HCT116 (cell line): ENCODE results near the gene PIK3R6. TPM values are rescaled to one million over a fixed set of nuclear protein-coding genes. Genes with fewer than 3 reads are reported as not detected.

ENCODE experiments used
- ATAC-seq: fragments of 200-7000 bp; cut with Tn5 transposase; 2 replicates; pipeline ENCODE4 v1.9.1; 2020; ENCODE audit warnings: mild to moderate bottlenecking, moderate library complexity
- BruUV-seq: library from RNA; stranded (reverse); fragments of 400-500 nt; replicated peaks from 2 replicates; lab custom pipeline; 2021; lab: Mats Ljungman, UMichigan
- CTCF ChIA-PET: fragments of 300-600 bp; sonication (Branson Sonifier 250); formaldehyde crosslinking; loops from one replicate; lab custom pipeline; 2021; ENCODE audit warnings: antibody characterized with exemption; lab: Charles Lee
- POLR2A ChIA-PET: fragments of 300-600, 350-600 bp; sonication (Branson Sonifier 250); formaldehyde crosslinking; loops from one replicate; lab custom pipeline; 2021; ENCODE audit warnings: antibody characterized with exemption; lab: Charles Lee
- RAD21 ChIA-PET, 2 experiments: fragments of 300-600 bp; sonication (Branson Sonifier 250); formaldehyde crosslinking; loops; one replicate each; lab custom pipeline; 2023; ENCODE audit warnings: low total read pairs in 2 of 2; ENCODE audit not compliant: uncharacterized antibody in 2 of 2, unreplicated experiment in 2 of 2, low non-redundant PET in 1 of 2; lab: Charles Lee
- DNase-seq: peaks from one replicate; pipeline ENCODE4 v3.0.0-alpha.2; 2010; ENCODE audit warnings: low read depth, low spot score
- H2AFZ ChIP-seq: fragments of 200-600 bp; shearing (Covaris generic), sonication (generic); 2 replicates; pipeline ENCODE4 v1.6.1; 2017; ENCODE audit warnings: low read depth, mixed run types, mixed read lengths, antibody characterized with exemption, low read length; ENCODE audit not compliant: poor library complexity, severe bottlenecking
- H3K27ac ChIP-seq: 2 replicates; pipeline ENCODE4 v1.5.1; 2012; ENCODE audit warnings: low read depth, low read length
- H3K27me3 ChIP-seq: fragments of 200-600 bp; sonication (generic); 2 replicates; pipeline ENCODE4 v1.6.1; 2016; ENCODE audit warnings: mixed run types, low read length, mixed read lengths; ENCODE audit not compliant: insufficient read depth
- H3K36me3 ChIP-seq, 2 experiments: fragments of 200-500 bp in 1 of 2; fragments of 200-600 bp in 1 of 2; sonication (Bioruptor generic) in 1 of 2; sonication (generic) in 1 of 2; 2 replicates each; pipeline versions ENCODE4 v1.5.1 to v1.6.1; 2014 to 2016; ENCODE audit warnings: low read length in 2 of 2, inconsistent platforms in 1 of 2, mixed read lengths in 1 of 2, mixed run types in 1 of 2; ENCODE audit not compliant: insufficient read depth in 2 of 2, control insufficient read depth in 1 of 2
- H3K4me1 ChIP-seq, 2 experiments: fragments of 200-600 bp in 1 of 2; sonication (generic) in 1 of 2; 2 replicates each; pipeline versions ENCODE4 v1.5.1 to v1.6.1; 2012 to 2017; ENCODE audit warnings: low read length in 2 of 2, inconsistent platforms in 1 of 2, mild to moderate bottlenecking in 1 of 2, mixed read lengths in 1 of 2, mixed run types in 1 of 2, moderate library complexity in 1 of 2; ENCODE audit not compliant: insufficient read depth in 2 of 2, control insufficient read depth in 1 of 2
- H3K4me2 ChIP-seq: fragments of 200-600 bp; sonication (generic); 2 replicates; pipeline ENCODE4 v1.6.1; 2017; ENCODE audit warnings: mixed run types, low read length, mixed read lengths
- H3K4me3 ChIP-seq, 2 experiments: fragments of 200-600 bp in 1 of 2; sonication (generic) in 1 of 2; replicated peaks in 1 of 2; 2 replicates each; pipeline ENCODE4 v1.5.1; 2011 to 2016; ENCODE audit warnings: low read length in 2 of 2, control low read depth in 1 of 2, low read depth in 1 of 2, mild to moderate bottlenecking in 1 of 2, mixed read lengths in 1 of 2, mixed run types in 1 of 2
- H3K79me2 ChIP-seq: fragments of 200-600 bp; sonication (generic); 2 replicates; pipeline ENCODE4 v1.6.1; 2017; ENCODE audit warnings: mild to moderate bottlenecking, mixed run types, low read length, moderate library complexity, mixed read lengths; ENCODE audit not compliant: insufficient read depth
- H3K9ac ChIP-seq: fragments of 200-600 bp; sonication (generic); 2 replicates; pipeline ENCODE4 v1.6.1; 2016; ENCODE audit warnings: low read length, mixed read lengths
- H3K9me2 ChIP-seq: fragments of 200-600 bp; sonication (generic), shearing (Covaris generic); 2 replicates; pipeline ENCODE4 v1.6.1; 2017; ENCODE audit warnings: mixed run types, mild to moderate bottlenecking, moderate library complexity; ENCODE audit not compliant: insufficient read depth
- H3K9me3 ChIP-seq, 2 experiments: fragments of 200-500 bp in 1 of 2; fragments of 200-600 bp in 1 of 2; sonication (Bioruptor generic) in 1 of 2; sonication (generic) in 1 of 2; 2 replicates each; pipeline ENCODE4 v1.6.1; 2014 to 2017; ENCODE audit warnings: low read length in 2 of 2, mixed read lengths in 2 of 2, inconsistent platforms in 1 of 2, low read depth in 1 of 2, mild to moderate bottlenecking in 1 of 2, mixed run types in 1 of 2, moderate library complexity in 1 of 2; ENCODE audit not compliant: control insufficient read depth in 1 of 2, insufficient read depth in 1 of 2
- H4K20me1 ChIP-seq: fragments of 200-600 bp; sonication (generic), shearing (Covaris generic); 2 replicates; pipeline ENCODE4 v1.6.1; 2017; ENCODE audit warnings: mixed run types, mild to moderate bottlenecking, moderate library complexity; ENCODE audit not compliant: insufficient read depth
- CBX3 ChIP-seq: IDR thresholded peaks from 2 replicates; pipeline ENCODE4 v1.6.1; 2012; ENCODE audit warnings: low read depth
- CTCF ChIP-seq, 3 experiments: fragments of 200-600 bp in 1 of 3; sonication (generic) in 1 of 3; IDR thresholded peaks in 2 of 3; conservative IDR thresholded peaks in 1 of 3; 2 replicates each; pipeline ENCODE4 v1.5.1; 2012 to 2017; ENCODE audit warnings: low read depth in 2 of 3, low read length in 2 of 3, antibody characterized with exemption in 1 of 3, borderline replicate concordance in 1 of 3, control low read depth in 1 of 3, mild to moderate bottlenecking in 1 of 3, mixed read lengths in 1 of 3, mixed run types in 1 of 3, moderate library complexity in 1 of 3; ENCODE audit not compliant: insufficient read depth in 1 of 3
- EZH2 ChIP-seq: fragments of 200-600 bp; sonication (generic); IDR thresholded peaks from 2 replicates; pipeline ENCODE4 v1.6.1; 2017; ENCODE audit warnings: antibody characterized with exemption, mixed run types
- EZH2phosphoT487 ChIP-seq: fragments of 200-600 bp; IDR thresholded peaks from 2 replicates; pipeline ENCODE4 v1.6.1; 2018; ENCODE audit warnings: antibody characterized with exemption, borderline replicate concordance
- FOSL1 ChIP-seq: IDR thresholded peaks from 2 replicates; pipeline ENCODE4 v1.6.1; 2012; ENCODE audit warnings: low read depth
- POLR2AphosphoS5 ChIP-seq: IDR thresholded peaks from 2 replicates; pipeline ENCODE4 v1.6.1; 2011; ENCODE audit warnings: mild to moderate bottlenecking, low read depth, low read length, moderate library complexity
- RAD21 ChIP-seq: IDR thresholded peaks from 2 replicates; pipeline ENCODE4 v1.6.1; 2012; ENCODE audit warnings: low read depth, mild to moderate bottlenecking
- YY1 ChIP-seq: IDR thresholded peaks from 2 replicates; pipeline ENCODE4 v1.6.1; 2011; ENCODE audit warnings: low read length, low read depth, moderate library complexity, mild to moderate bottlenecking; ENCODE audit not compliant: insufficient replicate concordance; ENCODE audit errors: extremely low read depth
- intact Hi-C: fragments of 100-400 bp; cut with micrococcal nuclease; formaldehyde crosslinking; loops from 2 replicates; pipeline ENCODE4 v1.10.0; 2022
- total RNA-seq: library from RNA; stranded (reverse); gene quantifications from one replicate; pipeline ENCODE4 v1.2.1, GENCODE V29; 2021; ENCODE audit not compliant: unreplicated experiment

Gene PIK3R6
- total RNA-seq, 1 experiment from 2014 or later = 0.07 TPM

GRCh38 chr17:8862213-8863056, 5.0 kb downstream of the PIK3R6 start:
- intact Hi-C loops = no loop called here
- no peak overlapping the region for H3K27ac ChIP-seq
- H3K9me3 ChIP-seq = no peaks in the 10 kb centered on the region
- no peaks in the 10 kb centered on the region for H4K20me1 ChIP-seq
- no peak overlapping the region for H2AFZ ChIP-seq
- no peaks in the 10 kb centered on the region for H3K79me2 ChIP-seq
- ChIA-PET RAD21 (no interaction called here), POLR2A (no interaction called here), CTCF (interaction anchor here (1.3 kb wide), 1 partner anchor 452 kb away, joined by 3 read pairs; no protein-coding TSS in a partner anchor)
- DNase-seq (no peak), ATAC-seq (no peak)
- BruUV-seq = no TSS peak
- TF ChIP-seq FOSL1 = no peak
- H3K4me1 ChIP-seq = no peaks in the 10 kb centered on the region
- no peak overlapping the region for H3K4me3 ChIP-seq
- no peaks in the 10 kb centered on the region for H3K36me3 ChIP-seq
- H3K9ac ChIP-seq = no peak overlapping the region
- 0 out of 2 replicates have a peak, but pooled peaks cover 6% of the 10 kb centered on the region for H3K27me3 ChIP-seq
- no peaks in the 10 kb centered on the region for H3K9me2 ChIP-seq
- H3K4me2 ChIP-seq = no peak overlapping the region

- Histone ChIP-seq H3K9me2 (no peaks in the 10 kb centered on the region), H4K20me1 (no peaks in the 10 kb centered on the region), H3K79me2 (no peaks in the 10 kb centered on the region), H2AFZ (no peak overlapping the region), H3K36me3 (no peaks in the 10 kb centered on the region), H3K4me3 (no peak overlapping the region), H3K9ac (no peak overlapping the region), H3K4me1 (no peaks in the 10 kb centered on the region), H3K9me3 (no peaks in the 10 kb centered on the region), H3K27ac (no peak overlapping the region), H3K27me3 (0 out of 2 replicates have a peak, but pooled peaks cover 3% of the 10 kb centered on the region), H3K4me2 (no peak overlapping the region)
- DNase-seq (no peak), ATAC-seq (no peak)
- POLR2A ChIA-PET = no interaction called here
- no TSS peak for BruUV-seq
- intact Hi-C loops = no loop called here
- no peak for TF ChIP-seq CBX3
- TF ChIP-seq FOSL1 = no peak
- no peak for TF ChIP-seq YY1
- no peak for TF ChIP-seq CTCF (IDR thresholded peaks at IDR 0.05 in 2 of 3, conservative IDR thresholded peaks at IDR 0.05 in 1 of 3; ENCODE audit: borderline replicate concordance in 1 of 3, insufficient read depth in 1 of 3, low read depth in 2 of 3, low read length in 2 of 3)
- TF ChIP-seq POLR2AphosphoS5 = no peak
- TF ChIP-seq RAD21 = no peak
- no peak for TF ChIP-seq EZH2
- no peak for TF ChIP-seq EZH2phosphoT487
- CTCF ChIA-PET = interaction anchor here (1.3 kb wide), 1 partner anchor 452 kb away, joined by 3 read pairs; no protein-coding TSS in a partner anchor
- RAD21 ChIA-PET = no interaction called here
Measured at GRCh38 chr17:8861495-8862181, 5.8 kb downstream of the PIK3R6 start.
